VCaP (cell line): ENCODE data around the gene STOM.
"Not testable (repeated sequence)": the region's sequence is repeated elsewhere in the genome, so short reads cannot be mapped to it uniquely, and the experiment has no call there.

Experiments used
- H3K27ac ChIP-seq: fragments of 450-650 bp; 2 replicates; pipeline ENCODE4 v1.5.1; 2017
- CTCF ChIP-seq: fragments of 450-650 bp; conservative IDR thresholded peaks from 2 replicates; pipeline ENCODE4 v1.5.1; 2017; ENCODE audit warnings: mild to moderate bottlenecking, moderate library complexity

The STOM gene

GRCh38 chr9:121297389-121297788 lies 72.7 kb downstream of the STOM start:
- H3K27ac ChIP-seq = no peak overlapping the region
- TF ChIP-seq CTCF = no peak

GRCh38 chr9:121296213-121297127 lies 73.6 kb downstream of the STOM start:
- no peak for TF ChIP-seq CTCF
- no peak overlapping the region for H3K27ac ChIP-seq

GRCh38 chr9:121295662-121296191 lies 74.3 kb downstream of the STOM start:
- TF ChIP-seq CTCF = no peak
- H3K27ac ChIP-seq = no peak overlapping the region

- TF ChIP-seq CTCF = no peak
- no peak overlapping the region for H3K27ac ChIP-seq
Measured at GRCh38 chr9:121294866-121295661, 75.0 kb downstream of the STOM start.

GRCh38 chr9:121294151-121294743 lies 75.8 kb downstream of the STOM start:
- no peak for TF ChIP-seq CTCF
- no peak overlapping the region for H3K27ac ChIP-seq

GRCh38 chr9:121292801-121293241 lies 77.2 kb downstream of the STOM start:
- no peak overlapping the region for H3K27ac ChIP-seq
- TF ChIP-seq CTCF = no peak

- TF ChIP-seq CTCF = no peak
- H3K27ac ChIP-seq = no peak overlapping the region
Measured at GRCh38 chr9:121292051-121292450, 78.0 kb downstream of the STOM start.

GRCh38 chr9:121291536-121291935 lies 78.5 kb downstream of the STOM start:
- not testable (repeated sequence) for H3K27ac ChIP-seq
